ENCODE measurements around the gene FOXF1.

DNA sequence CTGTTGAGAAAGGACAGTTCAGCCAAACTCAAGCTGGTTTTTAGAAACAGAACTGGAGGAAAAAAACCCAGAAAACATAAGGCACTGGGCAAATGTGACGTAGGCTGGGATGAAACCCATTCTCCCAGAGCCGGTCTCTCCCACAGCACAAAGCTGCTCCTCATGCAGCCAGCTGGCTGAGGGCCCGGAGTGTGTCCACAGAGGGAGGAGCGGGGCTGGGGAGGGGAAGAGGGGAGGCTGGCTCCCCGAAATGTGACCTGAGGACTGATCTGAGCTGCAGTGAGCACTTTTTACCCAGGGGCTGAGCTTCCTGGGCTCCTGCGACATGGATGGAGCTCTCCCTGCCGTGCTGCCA, 20.8 kb downstream of the FOXF1 start:
- TF ChIP-seq, protein P1, sequence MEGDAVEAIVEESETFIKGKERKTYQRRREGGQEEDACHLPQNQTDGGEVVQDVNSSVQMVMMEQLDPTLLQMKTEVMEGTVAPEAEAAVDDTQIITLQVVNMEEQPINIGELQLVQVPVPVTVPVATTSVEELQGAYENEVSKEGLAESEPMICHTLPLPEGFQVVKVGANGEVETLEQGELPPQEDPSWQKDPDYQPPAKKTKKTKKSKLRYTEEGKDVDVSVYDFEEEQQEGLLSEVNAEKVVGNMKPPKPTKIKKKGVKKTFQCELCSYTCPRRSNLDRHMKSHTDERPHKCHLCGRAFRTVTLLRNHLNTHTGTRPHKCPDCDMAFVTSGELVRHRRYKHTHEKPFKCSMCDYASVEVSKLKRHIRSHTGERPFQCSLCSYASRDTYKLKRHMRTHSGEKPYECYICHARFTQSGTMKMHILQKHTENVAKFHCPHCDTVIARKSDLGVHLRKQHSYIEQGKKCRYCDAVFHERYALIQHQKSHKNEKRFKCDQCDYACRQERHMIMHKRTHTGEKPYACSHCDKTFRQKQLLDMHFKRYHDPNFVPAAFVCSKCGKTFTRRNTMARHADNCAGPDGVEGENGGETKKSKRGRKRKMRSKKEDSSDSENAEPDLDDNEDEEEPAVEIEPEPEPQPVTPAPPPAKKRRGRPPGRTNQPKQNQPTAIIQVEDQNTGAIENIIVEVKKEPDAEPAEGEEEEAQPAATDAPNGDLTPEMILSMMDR (IDR thresholded peaks at IDR 0.05; ENCODE audit: low read depth, low read length): no peak
- no peak for TF ChIP-seq EZH2phosphoT487 (IDR thresholded peaks at IDR 0.05; ENCODE audit: low read depth)

All from OCI-LY3 (cell line).